IMR-90 (cell line): ENCODE data around the gene MAN1A2. TPM values are rescaled to one million over a fixed set of nuclear protein-coding genes. Genes with fewer than 3 reads are reported as not detected.

Experiments used
- ATAC-seq: fragments of 200-7000 bp; cut with Tn5 transposase; 2 replicates; pipeline ENCODE4 v1.9.1; 2020; ENCODE audit warnings: low read depth, mild to moderate bottlenecking, moderate library complexity
- BruUV-seq: library from RNA; stranded (reverse); fragments of 400-500 nt; replicated peaks from 2 replicates; lab custom pipeline; 2021; lab: Mats Ljungman, UMichigan
- CTCF ChIA-PET: fragments of 300-600 bp; formaldehyde crosslinking; extraction: SDS; loops from one replicate; lab custom pipeline; 2021; ENCODE audit warnings: antibody characterized with exemption; lab: Yijun Ruan, JAX
- POLR2A ChIA-PET: fragments of 300-600 bp; sonication (Branson Sonifier 250); formaldehyde crosslinking; loops from one replicate; lab custom pipeline; 2022; ENCODE audit warnings: antibody characterized with exemption; ENCODE audit not compliant: unreplicated experiment; lab: Charles Lee
- DNase-seq: peaks from one replicate; pipeline ENCODE4 v3.0.0; 2013
- H2AFZ ChIP-seq: replicated peaks from 2 replicates; pipeline ENCODE3; 2013; ENCODE audit warnings: low read length, mild to moderate bottlenecking; ENCODE audit not compliant: poor library complexity
- H2AK5ac ChIP-seq: 2 replicates; pipeline ENCODE4 v1.6.1; 2013; ENCODE audit warnings: low read depth, low read length, inconsistent platforms
- H2AK9ac ChIP-seq: replicated peaks from 2 replicates; pipeline ENCODE3; 2013; ENCODE audit warnings: mild to moderate bottlenecking, low read depth, low read length, moderate library complexity; ENCODE audit not compliant: poor library complexity
- H2BK120ac ChIP-seq: 2 replicates; pipeline ENCODE4 v1.6.1; 2013; ENCODE audit warnings: low read depth, low read length, inconsistent platforms
- H2BK15ac ChIP-seq: 3 replicates; pipeline ENCODE4 v1.6.1; 2013; ENCODE audit warnings: low read depth, low read length, inconsistent platforms
- H2BK20ac ChIP-seq: 2 replicates; pipeline ENCODE4 v1.6.1; 2013; ENCODE audit warnings: low read depth, mild to moderate bottlenecking, inconsistent platforms, low read length, moderate library complexity
- H2BK5ac ChIP-seq: 2 replicates; pipeline ENCODE4 v1.6.1; 2013; ENCODE audit warnings: mild to moderate bottlenecking, low read depth, low read length, inconsistent platforms; ENCODE audit not compliant: poor library complexity, severe bottlenecking
- H3K14ac ChIP-seq: replicated peaks from 2 replicates; pipeline ENCODE4 v1.6.1; 2013; ENCODE audit warnings: low read depth, low read length, inconsistent platforms
- H3K18ac ChIP-seq: 2 replicates; pipeline ENCODE4 v1.6.1; 2013; ENCODE audit warnings: low read depth, low read length, control low read depth
- H3K23ac ChIP-seq: 2 replicates; pipeline ENCODE4 v1.6.1; 2013; ENCODE audit warnings: low read depth, low read length, inconsistent platforms
- H3K27ac ChIP-seq: 2 replicates; pipeline ENCODE4 v1.5.1; 2013; ENCODE audit warnings: mild to moderate bottlenecking, control low read depth, low read length; ENCODE audit not compliant: insufficient read depth
- H3K27me3 ChIP-seq: 2 replicates; pipeline ENCODE4 v1.6.1; 2013; ENCODE audit warnings: low read length; ENCODE audit not compliant: control insufficient read depth, insufficient read depth
- H3K36me3 ChIP-seq: 2 replicates; pipeline ENCODE4 v1.6.1; 2013; ENCODE audit warnings: low read length, mixed read lengths; ENCODE audit not compliant: control insufficient read depth, insufficient read depth
- H3K4ac ChIP-seq: 2 replicates; pipeline ENCODE4 v1.6.1; 2013; ENCODE audit warnings: low read depth, low read length, inconsistent platforms
- H3K4me1 ChIP-seq: 2 replicates; pipeline ENCODE4 v1.6.1; 2013; ENCODE audit warnings: low read length, mixed read lengths; ENCODE audit not compliant: control insufficient read depth, insufficient read depth
- H3K4me2 ChIP-seq: 2 replicates; pipeline ENCODE4 v1.6.1; 2013; ENCODE audit warnings: low read depth, mild to moderate bottlenecking, control low read depth, low read length, moderate library complexity
- H3K4me3 ChIP-seq: 2 replicates; pipeline ENCODE4 v1.5.1; 2013; ENCODE audit warnings: low read depth, mild to moderate bottlenecking, control low read depth, low read length, moderate library complexity; ENCODE audit not compliant: insufficient read depth
- H3K56ac ChIP-seq: 2 replicates; pipeline ENCODE4 v1.6.1; 2013; ENCODE audit warnings: low read length, inconsistent platforms; ENCODE audit not compliant: insufficient read depth; ENCODE audit errors: extremely low read depth
- H3K79me1 ChIP-seq, 2 experiments: 2 replicates each; pipeline ENCODE4 v1.6.1; 2013; ENCODE audit warnings: low read length in 2 of 2, inconsistent platforms in 1 of 2, low read depth in 1 of 2
- H3K9ac ChIP-seq: 2 replicates; pipeline ENCODE4 v1.6.1; 2013; ENCODE audit warnings: low read depth, low read length, control low read depth
- H3K9me1 ChIP-seq: 2 replicates; pipeline ENCODE4 v1.6.1; 2013; ENCODE audit warnings: low read length, inconsistent platforms; ENCODE audit not compliant: insufficient read depth
- H3K9me3 ChIP-seq: 2 replicates; pipeline ENCODE4 v1.6.1; 2013; ENCODE audit warnings: low read length; ENCODE audit not compliant: control insufficient read depth, insufficient read depth
- H4K20me1 ChIP-seq: 2 replicates; pipeline ENCODE4 v1.6.1; 2013; ENCODE audit warnings: low read length, inconsistent platforms; ENCODE audit not compliant: insufficient read depth
- H4K5ac ChIP-seq: 2 replicates; pipeline ENCODE4 v1.6.1; 2013; ENCODE audit warnings: mild to moderate bottlenecking, low read depth, low read length, control low read depth
- H4K8ac ChIP-seq, 2 experiments: 2 replicates each; pipeline ENCODE4 v1.6.1; 2013; ENCODE audit warnings: low read depth in 2 of 2, low read length in 2 of 2, control low read depth in 1 of 2, inconsistent platforms in 1 of 2
- H4K91ac ChIP-seq: 2 replicates; pipeline ENCODE4 v1.6.1; 2013; ENCODE audit warnings: low read depth, low read length, inconsistent platforms; ENCODE audit not compliant: insufficient read depth
- CEBPB ChIP-seq: IDR thresholded peaks from 2 replicates; pipeline ENCODE4 v1.6.1; 2012; ENCODE audit warnings: low read depth, low read length, improper control_type of control experiment
- CHD1 ChIP-seq: IDR thresholded peaks from 2 replicates; pipeline ENCODE4 v1.6.1; 2012; ENCODE audit warnings: low read depth, low read length, improper control_type of control experiment
- MAZ ChIP-seq: IDR thresholded peaks from 2 replicates; pipeline ENCODE4 v1.6.1; 2012; ENCODE audit warnings: low read depth, mild to moderate bottlenecking, low read length, improper control_type of control experiment, moderate library complexity, borderline replicate concordance
- POLR2A ChIP-seq: IDR thresholded peaks from 2 replicates; pipeline ENCODE4 v1.6.1; 2012; ENCODE audit warnings: mild to moderate bottlenecking, low read depth, low read length
- USF2 ChIP-seq: fragments of 150-350 bp; IDR thresholded peaks from 2 replicates; pipeline ENCODE4 v1.6.1; 2017; ENCODE audit warnings: mild to moderate bottlenecking, antibody characterized with exemption, low read length, low read depth
- dilution Hi-C: fragments of 300-500 bp; cut with HindIII; formaldehyde crosslinking; loops from one replicate; pipeline ENCODE4 v1.14.3; 2018; ENCODE audit warnings: low sequenced_read_pairs; ENCODE audit not compliant: unreplicated experiment
- in situ Hi-C: fragments of 300-500 bp; cut with MboI; formaldehyde crosslinking; loops from 3 replicates; pipeline ENCODE4 v1.14.3; 2019; ENCODE audit warnings: low sequenced_read_pairs, inconsistent platforms, mixed read lengths
- intact Hi-C: fragments of 100-400 bp; cut with micrococcal nuclease; formaldehyde crosslinking; loops from 2 replicates; pipeline ENCODE4 v1.10.0; 2022
- polyA plus RNA-seq, 3 experiments: library from polyadenylated mRNA; depleted of rRNA; stranded (reverse); fragments of >200 nt; gene quantifications; 2 replicates each; pipeline ENCODE4 v1.2.3, GENCODE V29; 2012; ENCODE audit warnings: low replicate concordance in 1 of 3
- total RNA-seq: library from RNA; depleted of rRNA; stranded (reverse); fragments of >200 nt; gene quantifications from 2 replicates; pipeline ENCODE4 v1.2.3, GENCODE V29; 2012

Gene MAN1A2
- total and polyA plus RNA-seq, 2 of the 4 experiments (the other 2 are of a cell fraction) = 12.4 to 29.4 TPM

GRCh38 chr1:117479086-117479485 lies 111.8 kb downstream of the MAN1A2 start:
- Histone ChIP-seq H3K18ac (no peak overlapping the region), H3K36me3 (peaks cover 4% of the 10 kb centered on the region), H3K9me1 (no peaks in the 10 kb centered on the region), H2AK9ac (no peak overlapping the region), H2BK120ac (no peak overlapping the region), H3K4me1 (no peaks in the 10 kb centered on the region), H2BK5ac (no peak overlapping the region), H3K14ac (no peak overlapping the region), H2BK20ac (no peak overlapping the region), H3K4ac (no peak overlapping the region), H3K4me3 (no peak overlapping the region), H3K56ac (no peak overlapping the region), H3K27ac (no peak overlapping the region), H2AK5ac (no peak overlapping the region), H4K20me1 (no peaks in the 10 kb centered on the region), H3K9ac (no peak overlapping the region), H4K91ac (no peak overlapping the region), H3K9me3 (no peaks in the 10 kb centered on the region), H3K4me2 (no peak overlapping the region), H4K5ac (no peak overlapping the region), H4K8ac (no peak overlapping the region), H3K79me1 (no peaks in the 10 kb centered on the region), H2BK15ac (no peak overlapping the region), H3K27me3 (no peaks in the 10 kb centered on the region), H3K23ac (no peak overlapping the region), H2AFZ (no peak overlapping the region)
- dilution Hi-C loops = no loop called here
- DNase-seq (no peak), ATAC-seq (no peak)
- POLR2A ChIA-PET = no interaction called here
- BruUV-seq = no TSS peak
- no peak for TF ChIP-seq POLR2A
- no peak for TF ChIP-seq CEBPB
- no peak for TF ChIP-seq USF2
- no peak for TF ChIP-seq MAZ
- no peak for TF ChIP-seq CHD1
- CTCF ChIA-PET = no interaction called here
- in situ Hi-C loops = no loop called here
- intact Hi-C loops = no loop called here
